NCI-H2196 treated with DMSO at 0.1 percent for 48 hours (cell line): ENCODE results near the gene FHDC1.

Source experiments
- DNase-seq: peaks from one replicate; lab custom pipeline; 2025; ENCODE audit not compliant: unreplicated experiment; lab: John Stamatoyannopoulos, UW

The FHDC1 gene

DNA sequence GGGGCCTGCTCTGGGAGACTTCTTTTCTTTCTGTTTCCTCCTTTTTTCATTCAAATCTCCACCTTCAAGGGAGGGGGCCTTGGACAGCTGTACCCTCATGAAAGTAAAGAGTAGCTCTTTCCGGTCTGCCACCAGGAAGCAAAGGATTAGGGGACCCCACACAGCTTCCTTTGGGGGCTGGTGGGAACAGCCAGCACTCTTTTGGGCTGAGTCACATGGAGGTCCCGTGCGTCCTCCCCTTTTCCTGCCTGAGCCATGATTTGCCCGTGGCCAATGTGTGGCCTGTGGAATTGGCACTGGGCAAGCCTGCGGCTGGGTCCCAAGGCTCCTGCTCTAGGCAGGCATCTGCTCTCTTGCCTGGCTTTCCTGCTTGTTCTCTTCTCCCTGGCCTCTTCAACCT lies 65.5 kb downstream of the FHDC1 start:
- no peak for DNase-seq

DNA sequence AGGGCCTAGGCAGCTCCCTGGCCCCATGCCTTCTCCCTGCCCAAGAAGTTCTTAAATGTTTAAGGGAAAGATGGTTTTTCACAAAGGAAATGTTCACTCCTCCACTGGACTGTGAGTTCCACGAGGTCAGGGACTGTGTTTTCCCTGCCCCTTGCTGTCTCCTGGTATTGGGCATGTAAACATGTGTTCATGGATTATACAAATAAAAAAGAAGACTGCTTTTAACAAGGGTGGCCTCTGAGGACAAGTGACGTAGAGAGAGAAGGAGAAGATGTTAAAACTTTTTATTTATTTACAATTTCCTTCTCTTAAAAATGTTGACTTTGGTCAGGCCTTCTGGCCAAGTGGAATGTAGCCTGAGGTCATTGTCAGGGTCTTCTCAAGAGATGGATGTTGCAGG lies 66.0 kb downstream of the FHDC1 start:
- DNase-seq, result no peak

GRCh38 chr4:153004081-153004850 lies 68.1 kb downstream of the FHDC1 start:
- no peak for DNase-seq

DNA sequence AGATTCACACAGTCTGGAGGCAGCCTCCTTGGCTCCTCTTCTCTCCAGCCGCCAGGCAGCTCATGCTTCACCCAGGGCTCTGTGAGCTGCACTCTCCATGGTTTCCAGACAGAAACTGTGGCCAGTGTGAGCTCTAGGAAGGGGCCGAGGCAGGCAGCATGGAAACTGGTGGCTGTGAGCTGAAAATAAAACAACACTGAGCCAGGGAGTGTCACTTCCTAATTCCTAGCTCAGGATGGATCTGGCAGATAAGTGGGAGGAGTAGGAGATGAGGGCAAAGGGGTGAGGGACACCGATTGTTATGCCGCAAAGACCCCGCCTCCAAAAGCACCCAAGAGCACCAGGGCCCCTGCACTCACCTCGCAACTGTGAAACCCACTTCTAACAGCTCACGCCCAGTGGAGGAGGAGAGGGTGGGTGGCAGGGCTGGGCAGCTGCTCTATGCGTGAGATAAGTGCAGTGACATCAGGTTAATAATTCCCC lies 69.8 kb downstream of the FHDC1 start:
- DNase-seq, result no peak

DNA sequence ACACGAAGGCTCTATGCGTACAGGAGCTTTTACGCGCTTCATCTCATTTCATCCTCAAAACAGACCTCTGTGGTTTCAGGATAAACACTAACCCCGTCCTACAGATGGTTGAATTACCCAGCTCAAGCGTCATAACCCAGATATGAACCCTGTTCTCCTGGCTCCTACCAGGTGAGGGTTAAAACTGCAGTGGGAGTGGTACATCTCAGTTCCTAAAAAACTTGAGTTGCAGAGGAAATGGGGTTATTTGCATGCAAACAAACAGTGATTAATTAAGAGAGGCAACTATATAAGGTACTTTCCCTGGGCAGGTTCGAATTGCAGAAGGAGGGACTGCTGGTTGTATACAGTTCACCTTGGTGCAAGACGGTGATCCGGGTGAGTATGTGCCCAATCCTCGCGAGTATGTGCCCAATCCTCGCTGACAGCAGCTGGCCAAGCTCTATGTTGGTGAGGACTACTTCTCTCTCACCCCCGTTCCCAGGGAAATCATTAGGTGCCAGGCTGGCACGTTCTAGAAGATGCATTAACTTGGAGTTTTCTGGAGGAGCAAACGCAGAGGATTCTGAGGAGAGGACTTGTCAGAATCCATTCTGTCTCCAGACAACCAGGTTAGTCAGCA lies 72.6 kb downstream of the FHDC1 start:
- no peak for DNase-seq

GRCh38 chr4:153010146-153010545 lies 74.0 kb downstream of the FHDC1 start:
- no peak for DNase-seq

GRCh38 chr4:153013202-153013977 lies 77.3 kb downstream of the FHDC1 start:
- DNase-seq, result no peak

- DNase-seq, result no peak
Observed at GRCh38 chr4:153014460-153014859, 78.3 kb downstream of the FHDC1 start.

GRCh38 chr4:153016592-153016991 lies 80.5 kb downstream of the FHDC1 start:
- no peak for DNase-seq

DNA sequence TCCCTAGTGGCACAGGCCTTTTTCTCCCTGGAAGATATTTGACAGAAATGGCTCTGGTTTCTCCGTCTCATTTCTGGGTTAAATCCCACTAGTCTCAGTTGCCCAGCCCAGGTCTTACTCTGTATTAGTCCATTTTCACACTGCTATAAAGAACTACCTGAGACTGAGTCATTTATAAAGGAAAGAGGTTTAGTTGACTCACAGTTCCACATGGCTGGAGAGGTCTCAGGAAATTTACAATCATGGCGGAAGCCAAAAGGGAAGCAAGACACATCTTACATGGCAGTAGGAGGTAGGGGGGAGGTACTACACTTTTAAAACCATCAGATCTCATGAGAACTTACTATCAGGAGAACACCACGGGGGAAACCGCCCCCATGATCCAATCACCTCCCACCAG lies 81.9 kb downstream of the FHDC1 start:
- no peak for DNase-seq

GRCh38 chr4:153018684-153019083 lies 82.6 kb downstream of the FHDC1 start:
- no peak for DNase-seq

DNA sequence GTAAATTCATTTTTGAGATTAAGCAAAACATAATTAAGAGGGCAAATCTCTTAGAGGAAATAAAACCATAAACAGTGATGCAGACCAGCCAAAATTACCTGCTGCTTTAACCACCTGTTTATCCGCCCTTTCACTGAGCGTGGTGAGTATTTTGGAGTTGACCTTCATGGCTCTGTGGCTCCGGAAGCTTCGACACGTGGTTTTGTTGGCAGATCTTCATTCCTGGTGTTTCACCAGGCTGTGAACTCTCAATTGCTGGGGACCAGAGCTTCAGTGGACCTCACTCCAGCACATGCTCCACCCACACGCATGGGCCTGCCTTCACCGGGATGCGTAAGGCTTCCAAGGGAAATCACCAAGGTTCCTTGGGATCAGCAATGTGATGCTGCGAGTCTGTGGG lies 83.8 kb downstream of the FHDC1 start:
- DNase-seq, result no peak

DNA sequence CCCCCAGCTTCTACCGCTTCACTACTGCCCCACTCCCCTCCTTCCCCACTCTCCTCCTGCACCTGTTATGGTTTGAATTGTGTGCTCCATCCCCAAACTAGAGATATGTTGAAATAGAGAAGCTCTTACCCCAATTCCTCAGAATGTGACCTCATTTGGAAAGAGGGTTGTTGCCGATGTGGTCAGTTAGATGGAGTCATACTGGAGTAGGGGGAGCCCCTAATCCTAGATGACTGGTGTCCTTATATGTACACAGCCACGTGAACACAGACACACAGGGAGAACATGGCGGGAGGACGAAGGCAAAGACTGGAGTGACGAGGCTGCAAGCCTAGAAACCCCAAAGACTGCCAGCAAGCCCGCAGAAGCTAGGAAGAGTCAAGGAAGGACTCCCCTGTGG lies 84.3 kb downstream of the FHDC1 start:
- DNase-seq, result no peak

GRCh38 chr4:153021276-153021675 lies 85.2 kb downstream of the FHDC1 start:
- no peak for DNase-seq

DNA sequence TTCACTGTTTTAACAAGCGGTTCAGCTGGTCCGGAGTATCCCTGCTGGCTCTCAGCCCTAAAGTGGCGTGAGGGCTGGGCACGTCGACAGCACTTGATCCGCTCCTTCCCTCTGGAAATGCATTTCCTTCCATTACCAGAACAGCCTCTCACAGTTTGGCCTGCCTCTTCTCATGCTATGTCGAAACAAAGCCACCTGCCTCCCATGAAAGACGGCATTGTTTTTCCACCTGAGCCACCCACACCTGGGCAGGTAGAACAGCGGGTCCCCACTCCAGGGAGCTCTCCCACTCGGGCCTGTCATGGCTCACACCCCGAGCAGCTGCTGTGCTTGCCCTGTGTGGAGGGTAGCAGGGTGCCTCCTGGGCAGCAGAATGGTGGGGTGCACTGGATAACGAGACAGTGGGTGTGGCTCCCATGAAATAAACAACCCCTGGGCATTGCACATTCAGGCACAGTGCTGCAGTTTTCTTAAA lies 86.2 kb downstream of the FHDC1 start:
- no peak for DNase-seq

DNA sequence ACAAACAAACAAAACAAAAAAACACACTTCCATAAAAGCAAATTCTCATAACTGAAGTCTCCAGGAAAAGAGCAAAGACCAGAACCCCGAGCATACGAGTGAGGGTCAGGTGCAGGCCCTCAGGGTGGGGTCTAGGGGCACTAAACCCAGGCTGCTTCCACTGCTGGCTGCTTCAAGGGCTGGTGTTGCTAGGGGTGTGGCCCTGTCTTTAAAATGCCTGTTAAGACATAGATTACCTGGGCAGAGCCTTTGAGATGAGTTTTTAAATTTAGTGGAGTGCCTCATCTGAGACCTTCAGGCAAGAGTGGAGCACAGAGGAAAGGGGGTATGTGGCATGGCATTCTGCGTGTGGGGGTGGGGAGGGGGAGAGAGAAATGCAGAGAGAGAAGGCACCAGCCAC lies 87.0 kb downstream of the FHDC1 start:
- no peak for DNase-seq

DNA sequence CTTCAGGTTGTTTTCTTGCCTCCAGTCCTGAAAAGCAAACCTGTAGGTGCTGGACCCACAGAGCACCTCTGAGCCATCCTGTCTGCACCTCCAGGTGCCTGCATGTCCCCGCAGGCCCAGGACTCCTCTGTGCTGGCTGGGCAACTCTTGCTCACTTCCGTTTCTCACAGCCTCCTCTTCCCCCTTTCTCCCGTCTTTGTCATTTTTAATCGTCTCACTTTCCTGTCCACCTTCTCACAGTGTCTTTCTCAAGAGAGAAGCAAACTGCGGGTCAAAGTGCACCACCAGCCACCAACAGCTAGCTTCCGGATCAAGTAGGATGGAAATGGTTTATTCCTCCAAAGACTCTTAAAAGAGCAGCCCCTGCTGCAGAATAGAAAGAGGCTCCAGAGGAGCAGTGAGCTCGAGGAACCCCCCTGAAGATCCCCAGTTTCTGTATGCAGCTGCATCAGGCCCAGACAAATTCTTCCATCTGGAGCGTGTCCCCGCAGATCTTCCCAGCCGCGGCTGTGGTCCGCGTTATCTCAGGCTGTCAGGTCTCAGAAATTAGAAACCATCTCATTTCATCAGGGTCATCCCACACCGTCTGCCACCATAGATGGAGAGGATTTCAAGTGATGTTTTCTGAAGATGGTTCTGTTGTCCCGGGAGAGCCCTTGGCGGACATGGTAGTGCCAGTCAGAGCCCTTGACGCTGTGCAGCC lies 87.7 kb downstream of the FHDC1 start:
- no peak for DNase-seq

- no peak for DNase-seq
Observed at GRCh38 chr4:153024466-153024865, 88.3 kb downstream of the FHDC1 start.

- no peak for DNase-seq
Observed at GRCh38 chr4:153025406-153025805, 89.3 kb downstream of the FHDC1 start.

DNA sequence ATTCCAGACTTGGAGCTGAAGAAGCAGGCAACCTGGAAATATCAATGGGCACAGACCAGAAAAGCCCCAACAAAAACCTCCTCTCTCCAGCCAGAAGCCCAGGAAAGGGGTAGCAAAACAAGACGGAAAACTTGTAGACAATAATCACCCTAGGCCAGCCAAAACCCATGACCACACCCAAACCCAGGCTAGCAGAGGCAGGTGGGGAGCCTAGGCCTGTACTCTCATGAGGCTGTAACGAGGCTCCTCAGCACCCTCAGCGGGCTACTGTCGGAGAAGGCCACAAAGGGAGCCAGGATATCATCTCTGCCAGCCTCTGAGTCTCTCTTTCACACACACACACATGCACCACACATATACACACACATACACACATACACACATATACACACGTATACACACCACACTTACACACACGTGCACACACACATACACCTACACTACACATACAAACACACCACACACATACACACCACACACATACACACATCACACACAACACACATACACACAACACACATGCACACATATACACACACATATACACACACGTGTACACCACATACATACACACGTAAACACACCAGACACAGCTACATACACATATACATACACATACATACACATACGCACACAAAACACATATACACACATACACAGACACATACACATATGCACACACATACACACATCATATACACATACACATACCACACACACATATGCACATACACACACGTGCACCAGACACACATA lies 90.6 kb downstream of the FHDC1 start:
- no peak for DNase-seq
